Esophagus squamous epithelium (tissue), 4 donors: Measurements from ENCODE around the gene FAM20C.

Experiments
- CTCF ChIP-seq, 6 experiments: fragments of 450-650 bp in 4 of 6; fragments of 200-600 bp in 2 of 6; sonication (generic) in 2 of 6; IDR thresholded peaks; one replicate each; pipeline ENCODE4 v1.5.1; 2016 to 2019; ENCODE audit warnings: antibody characterized with exemption in 6 of 6, mild to moderate bottlenecking in 4 of 6, moderate library complexity in 4 of 6
- POLR2A ChIP-seq, 4 donors: fragments of 450-650 bp; IDR thresholded peaks; one replicate each; pipeline ENCODE4 v1.6.1; 2017; ENCODE audit warnings: antibody characterized with exemption in 4 of 4, mild to moderate bottlenecking in 4 of 4, moderate library complexity in 3 of 4

GRCh38 chr7:164882-165660, 27.3 kb upstream of the FAM20C start:
- TF ChIP-seq CTCF (IDR thresholded peaks at IDR 0.05) (no peak), POLR2A (IDR thresholded peaks at IDR 0.05) (no peak)
